ENCODE measurements around the gene RAD51B. TPM values are rescaled to one million over a fixed set of nuclear protein-coding genes. Genes with fewer than 3 reads are reported as not detected.

RAD51B gene
- total RNA-seq, 4 donors from 2014 or later, result 12.6 to 26.4 (median 16.7) TPM

DNA sequence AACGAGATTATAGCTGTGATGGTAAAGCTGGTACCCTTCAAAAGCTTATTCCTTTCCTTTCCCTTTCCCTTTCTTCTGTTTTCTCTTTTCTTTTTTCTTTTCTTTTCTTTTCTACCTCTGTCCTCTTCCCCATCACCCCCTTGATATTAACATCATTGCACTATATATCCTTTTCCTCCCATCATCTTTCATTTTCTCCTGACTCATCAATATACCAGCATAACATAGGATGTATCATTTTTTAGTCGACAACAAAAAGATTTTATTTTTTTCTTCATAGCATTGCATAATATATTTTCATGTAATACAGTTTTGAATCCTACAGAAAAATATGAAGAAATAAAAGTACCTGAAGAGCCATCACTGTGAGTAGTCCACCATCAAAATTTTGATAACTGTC, 230.6 kb downstream of the RAD51B start:
- no peak overlapping the region for H3K27ac ChIP-seq
- no peak overlapping the region for H3K4me3 ChIP-seq
- H3K9me3 ChIP-seq, result no peaks in the 10 kb centered on the region
- no peak for DNase-seq (ENCODE audit: low spot score in 2 of 2)
- TF ChIP-seq EP300 (IDR thresholded peaks at IDR 0.05) (no peak), POLR2A (IDR thresholded peaks at IDR 0.05) (no peak)
- TF ChIP-seq, protein P1, sequence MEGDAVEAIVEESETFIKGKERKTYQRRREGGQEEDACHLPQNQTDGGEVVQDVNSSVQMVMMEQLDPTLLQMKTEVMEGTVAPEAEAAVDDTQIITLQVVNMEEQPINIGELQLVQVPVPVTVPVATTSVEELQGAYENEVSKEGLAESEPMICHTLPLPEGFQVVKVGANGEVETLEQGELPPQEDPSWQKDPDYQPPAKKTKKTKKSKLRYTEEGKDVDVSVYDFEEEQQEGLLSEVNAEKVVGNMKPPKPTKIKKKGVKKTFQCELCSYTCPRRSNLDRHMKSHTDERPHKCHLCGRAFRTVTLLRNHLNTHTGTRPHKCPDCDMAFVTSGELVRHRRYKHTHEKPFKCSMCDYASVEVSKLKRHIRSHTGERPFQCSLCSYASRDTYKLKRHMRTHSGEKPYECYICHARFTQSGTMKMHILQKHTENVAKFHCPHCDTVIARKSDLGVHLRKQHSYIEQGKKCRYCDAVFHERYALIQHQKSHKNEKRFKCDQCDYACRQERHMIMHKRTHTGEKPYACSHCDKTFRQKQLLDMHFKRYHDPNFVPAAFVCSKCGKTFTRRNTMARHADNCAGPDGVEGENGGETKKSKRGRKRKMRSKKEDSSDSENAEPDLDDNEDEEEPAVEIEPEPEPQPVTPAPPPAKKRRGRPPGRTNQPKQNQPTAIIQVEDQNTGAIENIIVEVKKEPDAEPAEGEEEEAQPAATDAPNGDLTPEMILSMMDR (IDR thresholded peaks at IDR 0.05), result no peak
- no peaks in the 10 kb centered on the region for H3K27me3 ChIP-seq
- H3K36me3 ChIP-seq, result no peaks in the 10 kb centered on the region
- WGBS, 2 donors, result 95 to 97% methylated on average over 2 of the region's 2 CpGs
- H3K4me1 ChIP-seq, result peaks cover 0 to 17% (median 3%) of the 10 kb centered on the region in 4 donors

DNA sequence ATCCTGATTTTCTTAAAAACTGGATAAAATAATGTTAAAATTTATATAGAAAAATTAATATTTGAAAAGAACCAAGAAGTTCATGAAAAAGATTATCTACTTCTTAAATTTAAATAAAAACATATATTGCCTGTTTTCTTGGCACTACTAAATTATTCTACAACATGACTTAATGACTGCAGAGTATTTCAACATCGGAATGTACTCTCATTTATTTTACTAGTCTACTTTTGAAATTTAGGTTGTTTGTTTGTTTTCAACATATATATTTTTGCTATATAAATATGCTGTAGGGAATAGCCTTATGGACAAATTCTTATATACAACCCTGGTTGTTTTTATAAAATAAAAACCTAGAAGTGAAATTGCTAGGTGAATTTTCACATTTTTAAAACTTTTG, 231.6 kb downstream of the RAD51B start:
- H3K36me3 ChIP-seq, result no peaks in the 10 kb centered on the region
- H3K4me1 ChIP-seq, result peaks cover 0 to 10% (median 0%) of the 10 kb centered on the region in 4 donors
- H3K27ac ChIP-seq, result no peak overlapping the region
- TF ChIP-seq, protein P1 (IDR thresholded peaks at IDR 0.05), result no peak
- TF ChIP-seq POLR2A (IDR thresholded peaks at IDR 0.05) (no peak), EP300 (IDR thresholded peaks at IDR 0.05) (no peak)
- no peaks in the 10 kb centered on the region for H3K27me3 ChIP-seq
- 96 to 98% methylated on average over 1 of the region's 1 CpG for WGBS, 2 donors
- H3K4me3 ChIP-seq, result no peak overlapping the region
- no peaks in the 10 kb centered on the region for H3K9me3 ChIP-seq
- DNase-seq (ENCODE audit: low spot score in 2 of 2), result no peak

DNA sequence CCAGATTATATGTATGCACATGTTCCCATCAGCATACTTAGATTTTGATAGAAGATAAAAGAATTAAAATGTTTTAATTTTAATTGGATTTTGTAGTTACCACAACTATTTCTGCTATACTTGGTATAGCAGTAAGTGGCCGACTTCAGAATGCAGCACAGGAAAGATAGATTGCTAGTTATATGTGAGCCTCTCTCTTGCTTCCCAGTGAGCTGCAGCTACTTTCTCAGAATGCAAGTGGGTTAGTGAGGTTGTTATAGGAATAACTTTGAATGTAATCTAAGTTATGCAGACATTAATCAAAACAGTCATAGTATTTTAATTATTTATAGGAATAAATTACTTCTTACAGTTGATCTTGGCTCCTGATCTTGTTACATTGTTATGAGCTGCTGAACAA, 240.6 kb downstream of the RAD51B start:
- H3K4me1 ChIP-seq, result peaks cover 0 to 8% (median 0%) of the 10 kb centered on the region in 4 donors
- WGBS, 2 donors, result 63 to 66% methylated on average over 1 of the region's 1 CpG
- H3K36me3 ChIP-seq, result no peaks in the 10 kb centered on the region
- H3K27me3 ChIP-seq, result no peaks in the 10 kb centered on the region
- H3K9me3 ChIP-seq, result peaks cover 0 to 8% (median 4%) of the 10 kb centered on the region in 4 donors
- TF ChIP-seq EP300 (IDR thresholded peaks at IDR 0.05), result no peak
- no peak for TF ChIP-seq POLR2A (IDR thresholded peaks at IDR 0.05)
- TF ChIP-seq, protein P1 (IDR thresholded peaks at IDR 0.05), result no peak
- H3K27ac ChIP-seq, result no peak overlapping the region
- H3K4me3 ChIP-seq, result no peak overlapping the region
- no peak for DNase-seq (ENCODE audit: low spot score in 2 of 2)

DNA sequence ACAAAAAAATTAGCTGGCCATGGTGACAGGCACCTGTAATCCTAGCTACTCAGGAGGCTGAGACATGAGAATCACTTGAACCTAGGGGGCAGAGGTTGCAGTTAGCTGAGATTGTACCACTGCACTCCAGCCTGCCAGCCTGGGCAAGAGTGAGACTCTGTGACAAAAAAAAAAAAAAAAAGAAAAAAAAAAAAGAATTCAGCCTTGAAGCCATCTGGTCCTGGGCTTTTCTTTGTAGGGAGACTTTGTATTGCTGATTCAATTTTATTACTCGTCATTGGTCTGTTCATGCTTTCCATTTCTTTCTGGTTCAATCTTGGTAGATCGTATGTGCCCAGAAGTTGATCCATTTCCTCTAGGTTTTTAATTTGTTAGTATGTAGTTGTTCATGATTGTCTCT, 243.1 kb downstream of the RAD51B start:
- TF ChIP-seq POLR2A (IDR thresholded peaks at IDR 0.05) (no peak), EP300 (IDR thresholded peaks at IDR 0.05) (no peak)
- TF ChIP-seq, protein P1 (IDR thresholded peaks at IDR 0.05), result no peak
- Histone ChIP-seq H3K4me1 (peaks cover 0 to 3% (median 0%) of the 10 kb centered on the region in 4 donors), H3K36me3 (no peaks in the 10 kb centered on the region), H3K9me3 (peaks cover 0 to 8% (median 4%) of the 10 kb centered on the region in 4 donors), H3K27me3 (no peaks in the 10 kb centered on the region), H3K4me3 (no peak overlapping the region), H3K27ac (no peak overlapping the region)
- no peak for DNase-seq (ENCODE audit: low spot score in 2 of 2)
- 93 to 94% methylated on average over 2 of the region's 2 CpGs for WGBS, 2 donors

DNA sequence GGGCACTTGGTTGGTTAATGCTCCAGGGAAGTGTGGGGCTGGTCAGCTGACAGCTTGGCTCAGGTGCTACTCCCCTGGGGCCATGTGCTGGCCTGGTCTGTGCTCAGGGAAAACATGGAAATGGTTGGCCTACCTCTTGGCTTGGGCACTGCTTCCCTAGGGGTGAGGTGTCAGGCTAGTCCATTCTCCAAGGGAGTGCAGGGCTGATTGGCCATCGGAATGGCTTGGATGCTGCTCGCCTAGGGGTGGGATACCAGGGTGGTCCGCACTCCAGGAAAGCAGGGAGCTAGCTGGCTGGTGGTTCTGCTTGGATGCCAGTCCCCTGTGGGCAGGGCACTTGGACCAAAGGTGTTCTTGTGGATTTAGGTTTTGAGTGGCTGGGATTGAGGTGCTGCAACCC, 245.7 kb downstream of the RAD51B start:
- no peak overlapping the region for H3K27ac ChIP-seq
- no peak for DNase-seq (ENCODE audit: low spot score in 2 of 2)
- no peak overlapping the region for H3K4me3 ChIP-seq
- TF ChIP-seq, protein P1 (IDR thresholded peaks at IDR 0.05), result no peak
- TF ChIP-seq EP300 (IDR thresholded peaks at IDR 0.05) (no peak), POLR2A (IDR thresholded peaks at IDR 0.05) (no peak)
- H3K9me3 ChIP-seq, result peaks cover 0 to 23% (median 5%) of the 10 kb centered on the region in 4 donors
- WGBS, 2 donors, result 94% methylated on average over 3 of the region's 3 CpGs; no CpG with 5 or more reads in 1 of the 2 donors
- H3K36me3 ChIP-seq, result no peaks in the 10 kb centered on the region
- no peaks in the 10 kb centered on the region for H3K27me3 ChIP-seq
- no peaks in the 10 kb centered on the region for H3K4me1 ChIP-seq

Measured in tibial nerve (tissue), 4 donors.